OCI-LY3 (cell line): ENCODE data around the gene AFM.

Source experiments
- CTCF ChIP-seq: fragments of 200-600, 300-600 bp; sonication (generic); IDR thresholded peaks from 2 replicates; pipeline ENCODE4 v1.5.1; 2014; ENCODE audit warnings: antibody characterized with exemption, low read length, low read depth
- EZH2phosphoT487 ChIP-seq: fragments of 200-600 bp; shearing (Covaris generic); IDR thresholded peaks from 2 replicates; pipeline ENCODE4 v1.6.1; 2018; ENCODE audit warnings: antibody characterized with exemption, mixed run types, low read depth

DNA sequence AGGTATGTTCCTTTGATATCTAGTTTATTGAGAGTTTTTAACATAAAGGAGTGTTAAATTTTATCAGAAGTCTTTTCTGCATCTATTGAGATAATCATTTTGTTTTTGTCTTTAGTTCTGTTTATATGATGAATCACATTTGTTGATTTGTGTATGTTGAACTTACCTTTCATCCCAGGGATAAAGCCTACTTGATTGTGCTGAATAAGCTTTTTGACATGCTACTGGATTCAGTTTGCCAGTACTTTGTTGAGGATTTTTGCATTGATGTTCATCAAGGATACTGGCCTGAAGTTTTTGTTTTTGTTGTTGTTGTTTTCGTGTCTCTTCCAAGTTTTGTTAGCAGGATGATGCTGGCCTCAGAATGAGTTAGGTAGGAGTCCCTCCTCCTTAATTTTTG is 10.8 kb upstream of the AFM start:
- TF ChIP-seq CTCF (no peak), EZH2phosphoT487 (no peak)
